ENCODE data around the gene TAF9. TPM values are rescaled to one million over a fixed set of nuclear protein-coding genes. Genes with fewer than 3 reads are reported as not detected.
A peak's percentile ranks its signal among the peaks of the same experiment; 100 is the strongest.

The TAF9 gene
- total RNA-seq, 1 experiment from 2014 or later, result 142 TPM

DNA sequence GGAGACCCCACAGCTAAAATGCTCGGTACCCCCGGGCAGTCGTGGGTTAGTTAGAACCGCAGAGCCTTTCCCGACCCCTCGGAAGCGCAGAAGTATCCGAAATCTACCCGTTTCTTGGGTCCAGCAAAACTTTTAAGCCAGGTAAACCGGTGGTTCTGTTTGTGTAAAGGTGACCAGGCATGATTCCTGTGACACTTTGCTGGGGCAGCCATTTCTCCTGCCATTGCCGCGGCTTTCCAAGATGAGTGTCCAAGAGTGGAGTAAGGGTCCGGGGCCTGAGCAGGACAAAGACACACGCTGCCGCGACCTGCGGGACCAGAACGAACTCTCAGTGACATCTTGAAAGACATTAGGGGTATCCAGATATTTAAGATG is 46.3 kb upstream of the TAF9 start:
- no peak for TF ChIP-seq TCF7L2 (IDR thresholded peaks at IDR 0.05; ENCODE audit: low read depth, low read length)
- TF ChIP-seq, protein P1, sequence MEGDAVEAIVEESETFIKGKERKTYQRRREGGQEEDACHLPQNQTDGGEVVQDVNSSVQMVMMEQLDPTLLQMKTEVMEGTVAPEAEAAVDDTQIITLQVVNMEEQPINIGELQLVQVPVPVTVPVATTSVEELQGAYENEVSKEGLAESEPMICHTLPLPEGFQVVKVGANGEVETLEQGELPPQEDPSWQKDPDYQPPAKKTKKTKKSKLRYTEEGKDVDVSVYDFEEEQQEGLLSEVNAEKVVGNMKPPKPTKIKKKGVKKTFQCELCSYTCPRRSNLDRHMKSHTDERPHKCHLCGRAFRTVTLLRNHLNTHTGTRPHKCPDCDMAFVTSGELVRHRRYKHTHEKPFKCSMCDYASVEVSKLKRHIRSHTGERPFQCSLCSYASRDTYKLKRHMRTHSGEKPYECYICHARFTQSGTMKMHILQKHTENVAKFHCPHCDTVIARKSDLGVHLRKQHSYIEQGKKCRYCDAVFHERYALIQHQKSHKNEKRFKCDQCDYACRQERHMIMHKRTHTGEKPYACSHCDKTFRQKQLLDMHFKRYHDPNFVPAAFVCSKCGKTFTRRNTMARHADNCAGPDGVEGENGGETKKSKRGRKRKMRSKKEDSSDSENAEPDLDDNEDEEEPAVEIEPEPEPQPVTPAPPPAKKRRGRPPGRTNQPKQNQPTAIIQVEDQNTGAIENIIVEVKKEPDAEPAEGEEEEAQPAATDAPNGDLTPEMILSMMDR (IDR thresholded peaks at IDR 0.05), result no peak
- no peak for TF ChIP-seq POLR2AphosphoS5 (IDR thresholded peaks at IDR 0.05; ENCODE audit: low read depth, low read length)
- TF ChIP-seq, protein P2, sequence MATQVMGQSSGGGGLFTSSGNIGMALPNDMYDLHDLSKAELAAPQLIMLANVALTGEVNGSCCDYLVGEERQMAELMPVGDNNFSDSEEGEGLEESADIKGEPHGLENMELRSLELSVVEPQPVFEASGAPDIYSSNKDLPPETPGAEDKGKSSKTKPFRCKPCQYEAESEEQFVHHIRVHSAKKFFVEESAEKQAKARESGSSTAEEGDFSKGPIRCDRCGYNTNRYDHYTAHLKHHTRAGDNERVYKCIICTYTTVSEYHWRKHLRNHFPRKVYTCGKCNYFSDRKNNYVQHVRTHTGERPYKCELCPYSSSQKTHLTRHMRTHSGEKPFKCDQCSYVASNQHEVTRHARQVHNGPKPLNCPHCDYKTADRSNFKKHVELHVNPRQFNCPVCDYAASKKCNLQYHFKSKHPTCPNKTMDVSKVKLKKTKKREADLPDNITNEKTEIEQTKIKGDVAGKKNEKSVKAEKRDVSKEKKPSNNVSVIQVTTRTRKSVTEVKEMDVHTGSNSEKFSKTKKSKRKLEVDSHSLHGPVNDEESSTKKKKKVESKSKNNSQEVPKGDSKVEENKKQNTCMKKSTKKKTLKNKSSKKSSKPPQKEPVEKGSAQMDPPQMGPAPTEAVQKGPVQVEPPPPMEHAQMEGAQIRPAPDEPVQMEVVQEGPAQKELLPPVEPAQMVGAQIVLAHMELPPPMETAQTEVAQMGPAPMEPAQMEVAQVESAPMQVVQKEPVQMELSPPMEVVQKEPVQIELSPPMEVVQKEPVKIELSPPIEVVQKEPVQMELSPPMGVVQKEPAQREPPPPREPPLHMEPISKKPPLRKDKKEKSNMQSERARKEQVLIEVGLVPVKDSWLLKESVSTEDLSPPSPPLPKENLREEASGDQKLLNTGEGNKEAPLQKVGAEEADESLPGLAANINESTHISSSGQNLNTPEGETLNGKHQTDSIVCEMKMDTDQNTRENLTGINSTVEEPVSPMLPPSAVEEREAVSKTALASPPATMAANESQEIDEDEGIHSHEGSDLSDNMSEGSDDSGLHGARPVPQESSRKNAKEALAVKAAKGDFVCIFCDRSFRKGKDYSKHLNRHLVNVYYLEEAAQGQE (IDR thresholded peaks at IDR 0.05; ENCODE audit: insufficient read depth in 1 of 2, low read depth in 2 of 2, low read length in 1 of 2), result no peak
- TF ChIP-seq SIN3A (IDR thresholded peaks at IDR 0.05; ENCODE audit: borderline replicate concordance, insufficient read depth, low read depth, low read length), result no peak
- peak overlapping the region; percentile 66 to 83 for H3K4me3 ChIP-seq (ENCODE audit: low read depth in 2 of 2, low read length in 2 of 2)
- ChIA-PET POLR2A (no interaction called here), CTCF (no interaction called here)
- DNase-seq (ENCODE audit: low read depth, low spot score) (no peak), ATAC-seq (peak; percentile 1; the same call in 1 of the 2 replicates)
- no TSS peak for BruUV-seq (replicated peaks)
- H3K4me1 ChIP-seq (ENCODE audit: control insufficient read depth, insufficient read depth, low read length), result peaks cover 9% of the 10 kb centered on the region; the same call in 1 of the 2 replicates
- H3K27me3 ChIP-seq (ENCODE audit: control insufficient read depth, insufficient read depth, low read length), result no peaks in the 10 kb centered on the region
- H3K36me3 ChIP-seq (ENCODE audit: control insufficient read depth, insufficient read depth, low read length), result peaks cover under 1% of the 10 kb centered on the region
- intact Hi-C loops (cut with micrococcal nuclease; ENCODE audit: unreplicated experiment), result no loop called here
- in situ Hi-C loops (cut with HindIII; ENCODE audit: low pct_unique_long_range_greater_than_20kb, low sequenced_read_pairs), result no loop called here
- no peaks in the 10 kb centered on the region for H3K9me3 ChIP-seq (ENCODE audit: control insufficient read depth, insufficient read depth, low read depth, low read length)
- H3K27ac ChIP-seq (ENCODE audit: low read length), result peak overlapping the region; percentile 81

DNA sequence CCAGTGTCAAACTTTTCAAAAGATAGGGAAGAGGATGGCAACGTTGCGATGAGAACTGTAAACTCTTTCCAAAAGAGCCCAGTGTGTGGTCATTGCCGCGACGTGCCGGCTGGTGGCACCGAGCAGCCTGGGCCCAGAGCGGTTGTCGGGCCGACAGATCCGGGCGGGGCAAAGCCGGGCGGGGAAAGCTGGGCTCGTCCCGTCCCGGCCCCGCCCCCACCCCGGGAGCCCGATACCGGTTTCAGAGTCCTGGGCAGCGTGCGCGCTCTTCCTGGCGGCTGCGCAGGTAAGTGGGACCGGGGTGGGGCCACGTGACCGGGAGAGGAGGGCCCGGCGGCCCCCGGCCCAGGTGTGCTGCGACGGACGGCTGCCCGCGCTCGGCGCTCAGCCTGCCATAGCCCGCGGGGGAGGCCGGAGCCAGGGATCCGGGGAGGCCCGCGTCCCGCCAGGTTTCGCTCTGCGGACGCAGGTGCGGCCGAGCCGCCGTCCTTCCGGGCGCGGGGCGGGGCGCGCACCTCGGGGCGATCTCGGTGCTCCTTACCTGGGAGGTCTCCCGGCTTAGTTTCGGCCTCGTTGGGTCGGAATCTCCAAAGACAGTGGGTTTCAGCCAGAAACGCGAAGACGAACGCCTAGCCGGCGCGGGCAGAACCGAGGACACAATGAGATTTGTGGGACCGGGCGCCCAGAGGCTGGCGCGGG is 45.7 kb upstream of the TAF9 start, which contains the start of gene MARVELD2:
MARVELD2 (plus strand) TSS at position 232 of the 699 bp plus-strand sequence. CDS start 4,270 bp downstream, outside the sequence.
- POLR2A ChIA-PET, result no interaction called here
- no peaks in the 10 kb centered on the region for H3K27me3 ChIP-seq (ENCODE audit: control insufficient read depth, insufficient read depth, low read length)
- H3K9me3 ChIP-seq (ENCODE audit: control insufficient read depth, insufficient read depth, low read depth, low read length), result no peaks in the 10 kb centered on the region
- CTCF ChIA-PET, result no interaction called here
- DNase-seq (ENCODE audit: low read depth, low spot score) (peak; percentile 24), ATAC-seq (peak; percentile 99)
- TF ChIP-seq, protein P1 (IDR thresholded peaks at IDR 0.05), result peak; percentile 80
- TF ChIP-seq POLR2AphosphoS5 (IDR thresholded peaks at IDR 0.05; ENCODE audit: low read depth, low read length) (peak; percentile 65; the same call in 1 of the 2 replicates), TCF7L2 (IDR thresholded peaks at IDR 0.05; ENCODE audit: low read depth, low read length) (no peak), SIN3A (IDR thresholded peaks at IDR 0.05; ENCODE audit: borderline replicate concordance, insufficient read depth, low read depth, low read length) (peak; percentile 70; the same call in 1 of the 2 replicates)
- BruUV-seq (replicated peaks), result no TSS peak
- peaks cover 9% of the 10 kb centered on the region; the same call in 1 of the 2 replicates for H3K4me1 ChIP-seq (ENCODE audit: control insufficient read depth, insufficient read depth, low read length)
- intact Hi-C loops (cut with micrococcal nuclease; ENCODE audit: unreplicated experiment), result no loop called here
- in situ Hi-C loops (cut with HindIII; ENCODE audit: low pct_unique_long_range_greater_than_20kb, low sequenced_read_pairs), result no loop called here
- H3K4me3 ChIP-seq (ENCODE audit: low read depth in 2 of 2, low read length in 2 of 2), result peak within 1 kb of the TSS; percentile 66 to 83
- H3K27ac ChIP-seq (ENCODE audit: low read length), result peak within 1 kb of the TSS; percentile 81
- H3K36me3 ChIP-seq (ENCODE audit: control insufficient read depth, insufficient read depth, low read length), result peaks cover 4% of the 10 kb centered on the region

All from Panc1 (cell line).